ENCODE data around the gene ANKS1B. TPM values are rescaled to one million over a fixed set of nuclear protein-coding genes. Genes with fewer than 3 reads are reported as not detected.

ANKS1B gene
- total RNA-seq, 3 donors from 2014 or later (not counting 1 experiment from before 2014, with no cell fraction given) = not detected

DNA sequence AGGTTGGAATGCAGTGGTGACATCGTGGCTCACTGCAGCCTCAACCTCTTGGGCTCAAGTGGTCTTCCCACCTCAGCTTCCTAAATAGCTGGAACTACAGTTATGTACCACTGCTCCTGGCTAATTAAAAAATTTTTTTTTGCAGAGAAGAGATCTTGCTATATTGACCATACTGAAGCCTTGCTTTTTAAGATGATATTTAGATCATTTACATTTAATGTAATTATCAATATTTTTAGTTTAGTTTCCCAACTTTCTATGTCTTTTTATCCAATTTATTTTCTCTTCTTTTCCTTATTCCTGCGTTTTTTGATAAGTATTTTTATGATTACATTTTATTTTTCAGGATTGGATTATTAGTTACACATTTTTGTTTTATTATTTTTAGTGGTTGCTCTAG lies 999.6 kb downstream of the ANKS1B start:
- H3K4me1 Mint-ChIP-seq = no peaks in the 10 kb centered on the region
- no peaks in the 10 kb centered on the region for H3K36me3 Mint-ChIP-seq
- Histone ChIP-seq H3K27me3 (ENCODE audit: control insufficient read depth, insufficient read depth, low read length) (no peaks in the 10 kb centered on the region), H3K27ac (ENCODE audit: low read length) (no peak overlapping the region), H3K9me3 (ENCODE audit: control insufficient read depth, insufficient read depth, low read length) (no peaks in the 10 kb centered on the region), H3K36me3 (ENCODE audit: control insufficient read depth, insufficient read depth, low read length) (no peaks in the 10 kb centered on the region), H3K4me3 (ENCODE audit: low read length) (no peak overlapping the region), H3K4me1 (ENCODE audit: control insufficient read depth, insufficient read depth, low read length) (no peaks in the 10 kb centered on the region)
- TF ChIP-seq, protein P1, sequence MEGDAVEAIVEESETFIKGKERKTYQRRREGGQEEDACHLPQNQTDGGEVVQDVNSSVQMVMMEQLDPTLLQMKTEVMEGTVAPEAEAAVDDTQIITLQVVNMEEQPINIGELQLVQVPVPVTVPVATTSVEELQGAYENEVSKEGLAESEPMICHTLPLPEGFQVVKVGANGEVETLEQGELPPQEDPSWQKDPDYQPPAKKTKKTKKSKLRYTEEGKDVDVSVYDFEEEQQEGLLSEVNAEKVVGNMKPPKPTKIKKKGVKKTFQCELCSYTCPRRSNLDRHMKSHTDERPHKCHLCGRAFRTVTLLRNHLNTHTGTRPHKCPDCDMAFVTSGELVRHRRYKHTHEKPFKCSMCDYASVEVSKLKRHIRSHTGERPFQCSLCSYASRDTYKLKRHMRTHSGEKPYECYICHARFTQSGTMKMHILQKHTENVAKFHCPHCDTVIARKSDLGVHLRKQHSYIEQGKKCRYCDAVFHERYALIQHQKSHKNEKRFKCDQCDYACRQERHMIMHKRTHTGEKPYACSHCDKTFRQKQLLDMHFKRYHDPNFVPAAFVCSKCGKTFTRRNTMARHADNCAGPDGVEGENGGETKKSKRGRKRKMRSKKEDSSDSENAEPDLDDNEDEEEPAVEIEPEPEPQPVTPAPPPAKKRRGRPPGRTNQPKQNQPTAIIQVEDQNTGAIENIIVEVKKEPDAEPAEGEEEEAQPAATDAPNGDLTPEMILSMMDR (IDR thresholded peaks at IDR 0.05) = no peak
- H3K9me3 Mint-ChIP-seq = peaks cover 4 to 14% of the 10 kb centered on the region in 2 donors
- H3K27ac Mint-ChIP-seq = no peak overlapping the region
- H3K4me3 Mint-ChIP-seq = no peak overlapping the region
- H3K27me3 Mint-ChIP-seq (ENCODE audit: low read depth in 2 of 2) = peaks cover 0 to 4% of the 10 kb centered on the region in 2 donors
- 33% methylated on average over 1 of the region's 2 CpGs for WGBS (ENCODE audit: insufficient coverage)
- DNase-seq (no peak), ATAC-seq (no peak)
- intact Hi-C loops (cut with micrococcal nuclease) = no loop called here

DNA sequence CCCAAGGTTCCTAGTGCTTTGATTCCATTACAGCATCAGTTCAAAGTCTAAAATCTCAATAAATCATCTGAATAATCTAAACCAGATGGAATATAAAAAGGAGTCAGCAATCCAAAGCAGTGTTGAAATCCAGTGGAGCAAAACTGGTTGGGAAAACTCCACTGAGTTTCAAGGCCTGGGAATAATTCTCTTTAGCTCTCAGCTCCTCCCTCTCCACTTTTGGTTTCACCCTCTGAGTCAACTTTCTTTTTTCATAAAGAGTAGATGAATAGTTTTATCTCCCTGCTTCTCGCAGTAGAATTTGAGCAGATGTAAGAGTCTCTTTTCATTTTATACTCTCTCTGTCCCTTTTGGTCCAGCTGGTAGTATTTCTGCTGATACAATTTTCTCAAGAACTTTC lies 1001.1 kb downstream of the ANKS1B start:
- Histone ChIP-seq H3K9me3 (ENCODE audit: control insufficient read depth, insufficient read depth, low read length) (no peaks in the 10 kb centered on the region), H3K36me3 (ENCODE audit: control insufficient read depth, insufficient read depth, low read length) (no peaks in the 10 kb centered on the region), H3K4me1 (ENCODE audit: control insufficient read depth, insufficient read depth, low read length) (no peaks in the 10 kb centered on the region), H3K27me3 (ENCODE audit: control insufficient read depth, insufficient read depth, low read length) (no peaks in the 10 kb centered on the region), H3K4me3 (ENCODE audit: low read length) (no peak overlapping the region), H3K27ac (ENCODE audit: low read length) (no peak overlapping the region)
- ATAC-seq (no peak), DNase-seq (no peak)
- Mint-ChIP-seq H3K9me3 (peaks cover 5 to 11% of the 10 kb centered on the region in 2 donors), H3K27me3 (ENCODE audit: low read depth in 2 of 2) (peaks cover 0 to 4% of the 10 kb centered on the region in 2 donors), H3K27ac (no peak overlapping the region), H3K4me1 (no peaks in the 10 kb centered on the region), H3K4me3 (no peak overlapping the region), H3K36me3 (no peaks in the 10 kb centered on the region)
- TF ChIP-seq, protein P1 (IDR thresholded peaks at IDR 0.05) = no peak
- 100% methylated on average over 1 of the region's 1 CpG for WGBS (ENCODE audit: insufficient coverage)
- intact Hi-C loops (cut with micrococcal nuclease) = no loop called here

DNA sequence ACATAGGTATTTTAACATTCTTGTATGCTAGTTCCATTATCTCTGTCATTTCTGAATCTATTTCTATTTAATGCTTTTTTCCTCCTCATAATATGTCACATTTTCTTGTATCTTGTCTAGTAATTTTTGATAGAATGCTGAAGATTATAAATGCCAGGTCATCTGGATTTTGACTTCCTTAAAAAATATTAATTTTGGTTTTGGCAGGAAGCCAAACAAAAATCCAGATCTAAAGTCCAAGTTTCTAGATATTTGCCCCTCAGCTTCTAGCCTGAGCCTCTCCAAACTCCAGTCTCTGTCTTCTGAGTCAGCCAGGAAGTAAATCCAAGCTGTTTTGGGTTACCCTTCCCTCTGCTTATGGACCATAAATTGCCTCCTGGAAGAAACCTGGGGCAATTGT lies 1004.2 kb downstream of the ANKS1B start:
- Histone ChIP-seq H3K27ac (ENCODE audit: low read length) (no peak overlapping the region), H3K9me3 (ENCODE audit: control insufficient read depth, insufficient read depth, low read length) (no peaks in the 10 kb centered on the region), H3K4me1 (ENCODE audit: control insufficient read depth, insufficient read depth, low read length) (no peaks in the 10 kb centered on the region), H3K27me3 (ENCODE audit: control insufficient read depth, insufficient read depth, low read length) (no peaks in the 10 kb centered on the region), H3K36me3 (ENCODE audit: control insufficient read depth, insufficient read depth, low read length) (no peaks in the 10 kb centered on the region), H3K4me3 (ENCODE audit: low read length) (no peak overlapping the region)
- TF ChIP-seq, protein P1 (IDR thresholded peaks at IDR 0.05) = no peak
- no peaks in the 10 kb centered on the region for H3K27me3 Mint-ChIP-seq (ENCODE audit: low read depth in 2 of 2)
- H3K36me3 Mint-ChIP-seq = no peaks in the 10 kb centered on the region
- no peak overlapping the region for H3K4me3 Mint-ChIP-seq
- no peak overlapping the region for H3K27ac Mint-ChIP-seq
- no peaks in the 10 kb centered on the region for H3K4me1 Mint-ChIP-seq
- no peak for DNase-seq
- H3K9me3 Mint-ChIP-seq = peaks cover 3 to 5% of the 10 kb centered on the region in 2 donors
- no peak for ATAC-seq
- intact Hi-C loops (cut with micrococcal nuclease) = no loop called here

DNA sequence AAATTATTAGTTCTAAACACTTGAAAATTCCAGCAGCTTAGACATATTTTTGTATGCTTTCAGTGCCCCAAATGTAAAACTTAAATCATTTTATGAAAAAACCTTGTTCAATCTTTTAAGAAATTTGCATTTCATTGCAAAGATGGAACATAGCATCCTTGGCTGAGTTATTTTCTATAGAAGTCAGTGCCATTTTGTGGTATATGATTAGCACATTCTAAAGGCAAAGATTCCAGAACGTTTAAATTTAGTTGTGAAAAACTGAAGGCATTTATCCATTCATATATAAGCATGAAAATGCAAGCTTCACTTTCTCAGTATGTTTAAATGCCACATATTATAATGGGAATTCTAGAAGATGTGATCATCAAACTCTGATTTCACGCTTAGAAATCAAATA lies 1007.5 kb downstream of the ANKS1B start:
- no peaks in the 10 kb centered on the region for H3K27me3 Mint-ChIP-seq (ENCODE audit: low read depth in 2 of 2)
- H3K27me3 ChIP-seq (ENCODE audit: control insufficient read depth, insufficient read depth, low read length) = no peaks in the 10 kb centered on the region
- H3K9me3 ChIP-seq (ENCODE audit: control insufficient read depth, insufficient read depth, low read length) = no peaks in the 10 kb centered on the region
- no CpG with 5 or more reads among the region's 2 CpGs for WGBS (ENCODE audit: insufficient coverage)
- H3K27ac Mint-ChIP-seq = no peak overlapping the region
- H3K36me3 ChIP-seq (ENCODE audit: control insufficient read depth, insufficient read depth, low read length) = no peaks in the 10 kb centered on the region
- no peak for DNase-seq
- no peaks in the 10 kb centered on the region for H3K4me1 ChIP-seq (ENCODE audit: control insufficient read depth, insufficient read depth, low read length)
- no peaks in the 10 kb centered on the region for H3K36me3 Mint-ChIP-seq
- intact Hi-C loops (cut with micrococcal nuclease) = no loop called here
- H3K4me3 Mint-ChIP-seq = no peak overlapping the region
- no peak overlapping the region for H3K27ac ChIP-seq (ENCODE audit: low read length)
- H3K4me3 ChIP-seq (ENCODE audit: low read length) = no peak overlapping the region
- H3K4me1 Mint-ChIP-seq = no peaks in the 10 kb centered on the region
- H3K9me3 Mint-ChIP-seq = peaks cover 0 to 3% of the 10 kb centered on the region in 2 donors
- TF ChIP-seq, protein P1 (IDR thresholded peaks at IDR 0.05) = no peak
- no peak for ATAC-seq

Measured in natural killer cell (primary cell).